ENCODE data around the gene USP13. TPM values are rescaled to one million over a fixed set of nuclear protein-coding genes. Genes with fewer than 3 reads are reported as not detected.

The USP13 gene
- total RNA-seq, 4 donors from 2014 or later = 117 to 453 (median 249) TPM

DNA sequence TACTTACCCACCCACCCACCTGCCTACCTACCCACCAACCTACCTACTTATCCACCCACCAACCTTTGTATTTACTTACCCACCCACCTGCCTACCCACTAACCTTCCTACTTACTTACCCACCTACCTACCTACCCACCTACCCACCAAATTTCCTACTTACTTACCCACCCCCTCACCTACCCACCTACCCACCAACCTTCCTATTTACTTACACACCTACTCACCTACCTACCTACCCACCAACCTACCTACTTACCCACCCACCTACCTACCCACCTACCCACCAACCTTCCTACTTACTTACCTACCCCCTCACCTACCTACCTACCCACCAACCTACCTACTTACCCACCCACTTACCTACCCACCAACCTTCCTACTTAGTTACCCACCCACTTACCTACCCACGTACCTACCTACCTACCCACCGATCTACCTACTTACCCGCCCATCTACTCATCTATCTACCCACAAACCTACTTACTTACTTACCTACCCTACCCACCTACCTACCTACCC, 179.6 kb downstream of the USP13 start:
- H3K4me3 ChIP-seq = no peak overlapping the region
- no peaks in the 10 kb centered on the region for H3K9me3 ChIP-seq
- H3K36me3 ChIP-seq = no peaks in the 10 kb centered on the region
- no peaks in the 10 kb centered on the region for H3K4me1 ChIP-seq
- no peak for TF ChIP-seq POLR2A (IDR thresholded peaks at IDR 0.05)
- TF ChIP-seq, protein P1, sequence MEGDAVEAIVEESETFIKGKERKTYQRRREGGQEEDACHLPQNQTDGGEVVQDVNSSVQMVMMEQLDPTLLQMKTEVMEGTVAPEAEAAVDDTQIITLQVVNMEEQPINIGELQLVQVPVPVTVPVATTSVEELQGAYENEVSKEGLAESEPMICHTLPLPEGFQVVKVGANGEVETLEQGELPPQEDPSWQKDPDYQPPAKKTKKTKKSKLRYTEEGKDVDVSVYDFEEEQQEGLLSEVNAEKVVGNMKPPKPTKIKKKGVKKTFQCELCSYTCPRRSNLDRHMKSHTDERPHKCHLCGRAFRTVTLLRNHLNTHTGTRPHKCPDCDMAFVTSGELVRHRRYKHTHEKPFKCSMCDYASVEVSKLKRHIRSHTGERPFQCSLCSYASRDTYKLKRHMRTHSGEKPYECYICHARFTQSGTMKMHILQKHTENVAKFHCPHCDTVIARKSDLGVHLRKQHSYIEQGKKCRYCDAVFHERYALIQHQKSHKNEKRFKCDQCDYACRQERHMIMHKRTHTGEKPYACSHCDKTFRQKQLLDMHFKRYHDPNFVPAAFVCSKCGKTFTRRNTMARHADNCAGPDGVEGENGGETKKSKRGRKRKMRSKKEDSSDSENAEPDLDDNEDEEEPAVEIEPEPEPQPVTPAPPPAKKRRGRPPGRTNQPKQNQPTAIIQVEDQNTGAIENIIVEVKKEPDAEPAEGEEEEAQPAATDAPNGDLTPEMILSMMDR (IDR thresholded peaks at IDR 0.05 in 4 of 5, conservative IDR thresholded peaks at IDR 0.05 in 1 of 5) = no peak
- no peak overlapping the region for H3K27ac ChIP-seq
- ATAC-seq (no peak), DNase-seq (no peak)
- intact Hi-C loops (cut with DNase I; ENCODE audit: low total_unique reads) (no loop called here), in situ Hi-C loops (cut with MboI; ENCODE audit: low sequenced_read_pairs in 4 of 4) (no loop called here)
- H3K27me3 ChIP-seq = no peaks in the 10 kb centered on the region

DNA sequence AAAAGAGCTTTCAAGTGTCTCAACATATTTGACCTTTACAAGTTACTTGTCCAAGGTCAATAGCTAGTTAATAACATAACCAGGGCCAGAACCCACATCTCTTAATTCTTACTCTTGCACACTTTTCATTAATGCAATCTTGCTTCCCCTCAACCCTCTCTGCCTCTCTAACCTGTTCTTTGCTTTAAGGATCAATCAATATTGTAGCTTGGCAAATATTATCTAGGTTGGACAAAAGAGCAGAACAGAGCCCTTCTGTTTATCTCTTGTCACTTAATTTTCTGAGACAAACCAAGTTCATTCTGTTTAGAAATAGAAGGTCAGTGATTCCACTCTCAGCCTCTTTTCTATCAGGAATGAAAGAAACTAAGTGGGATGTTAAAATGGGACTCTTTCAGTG, 180.5 kb downstream of the USP13 start:
- H3K36me3 ChIP-seq = no peaks in the 10 kb centered on the region
- H3K27ac ChIP-seq = no peak overlapping the region
- TF ChIP-seq, protein P1 (IDR thresholded peaks at IDR 0.05 in 4 of 5, conservative IDR thresholded peaks at IDR 0.05 in 1 of 5) = no peak
- no peak for TF ChIP-seq POLR2A (IDR thresholded peaks at IDR 0.05)
- DNase-seq (no peak), ATAC-seq (no peak)
- intact Hi-C loops (cut with DNase I; ENCODE audit: low total_unique reads) = no loop called here
- no peaks in the 10 kb centered on the region for H3K4me1 ChIP-seq
- H3K27me3 ChIP-seq = no peaks in the 10 kb centered on the region
- no peaks in the 10 kb centered on the region for H3K9me3 ChIP-seq
- no peak overlapping the region for H3K4me3 ChIP-seq
- in situ Hi-C loops (cut with MboI; ENCODE audit: low sequenced_read_pairs in 4 of 4) = no loop called here

DNA sequence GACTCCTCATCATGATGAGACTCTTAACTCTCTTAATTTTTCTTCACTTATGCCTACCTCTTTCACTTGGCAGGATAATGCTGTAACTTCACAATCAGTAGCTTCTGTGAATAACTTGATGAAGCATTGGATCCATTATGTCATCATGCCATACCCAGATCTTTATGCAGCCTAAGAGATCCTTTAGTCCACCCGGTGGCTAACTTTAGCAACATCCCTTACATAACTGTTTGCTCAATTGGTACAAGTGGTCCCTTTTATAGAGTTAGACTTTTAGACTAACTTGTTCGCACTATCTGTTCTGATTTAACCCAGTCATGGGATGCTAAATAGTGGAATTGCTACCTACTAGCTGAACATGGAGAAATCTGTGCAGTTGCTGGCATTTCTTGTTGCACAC, 184.5 kb downstream of the USP13 start:
- H3K36me3 ChIP-seq = no peaks in the 10 kb centered on the region
- intact Hi-C loops (cut with DNase I; ENCODE audit: low total_unique reads) (no loop called here), in situ Hi-C loops (cut with MboI; ENCODE audit: low sequenced_read_pairs in 4 of 4) (no loop called here)
- DNase-seq = no peak
- no peaks in the 10 kb centered on the region for H3K27me3 ChIP-seq
- no peak overlapping the region for H3K4me3 ChIP-seq
- H3K4me1 ChIP-seq = no peaks in the 10 kb centered on the region
- H3K27ac ChIP-seq = no peak overlapping the region
- ATAC-seq = no peak
- no peak for TF ChIP-seq POLR2A (IDR thresholded peaks at IDR 0.05)
- TF ChIP-seq, protein P1 (IDR thresholded peaks at IDR 0.05 in 4 of 5, conservative IDR thresholded peaks at IDR 0.05 in 1 of 5) = no peak
- H3K9me3 ChIP-seq = no peaks in the 10 kb centered on the region

Other genes starting within 250 kb of the USP13 start
- gene GNB4, start 201.6 kb upstream of the USP13 start, total RNA-seq = 1 to 10 TPM; 3.4 to 4.9 (median 3.7) TPM
- 10 to 100 TPM; 12.1 to 27.8 (median 21.0) TPM for gene ACTL6A, start 90.1 kb upstream of the USP13 start, total RNA-seq
- 10 to 100 TPM; 34.9 to 74.0 (median 41.2) TPM for gene MRPL47, start 48.4 kb upstream of the USP13 start, total RNA-seq
- 100 to 1,000 TPM; 127 to 348 (median 179) TPM for gene NDUFB5, start 48.2 kb upstream of the USP13 start, total RNA-seq